NCI-H345 (cell line): Measurements from ENCODE around the gene TTC28.
"Not testable (repeated sequence)": the region's sequence is repeated elsewhere in the genome, so short reads cannot be mapped to it uniquely, and the experiment has no call there.

ENCODE experiments used
- DNase-seq: peaks from one replicate; lab custom pipeline; 2025; lab: John Stamatoyannopoulos, UW

TTC28 gene

GRCh38 chr22:28604966-28605761, 74.5 kb downstream of the TTC28 start:
- DNase-seq = no peak

- DNase-seq = no peak
These were observed 77.7 kb downstream of the TTC28 start for GRCh38 chr22:28601915-28602314.

GRCh38 chr22:28600546-28601143, 79.0 kb downstream of the TTC28 start:
- peak; percentile 54 for DNase-seq

- DNase-seq = no peak
These were observed 79.9 kb downstream of the TTC28 start for GRCh38 chr22:28599693-28600092.

DNA sequence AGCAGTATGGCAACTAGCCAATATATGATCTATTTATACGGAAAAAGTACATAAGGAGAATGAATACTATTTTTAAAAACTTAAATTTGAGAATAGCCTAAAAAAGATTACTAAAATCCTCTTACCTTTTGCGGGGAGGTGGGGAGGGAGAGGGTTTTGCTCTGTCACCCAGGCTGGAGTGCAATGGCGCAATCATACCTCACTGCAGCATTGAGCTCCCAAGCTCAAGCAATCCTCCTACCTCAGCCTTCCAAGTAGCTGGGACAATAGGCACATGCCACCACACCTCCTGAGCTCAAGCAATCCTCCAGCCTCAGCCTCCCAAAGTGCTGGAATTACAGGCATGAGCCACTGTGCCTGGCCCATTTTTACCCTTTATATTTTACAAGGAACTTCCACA, 82.0 kb downstream of the TTC28 start:
- no peak for DNase-seq

GRCh38 chr22:28594797-28595462, 84.7 kb downstream of the TTC28 start:
- peak; percentile 40 for DNase-seq

DNA sequence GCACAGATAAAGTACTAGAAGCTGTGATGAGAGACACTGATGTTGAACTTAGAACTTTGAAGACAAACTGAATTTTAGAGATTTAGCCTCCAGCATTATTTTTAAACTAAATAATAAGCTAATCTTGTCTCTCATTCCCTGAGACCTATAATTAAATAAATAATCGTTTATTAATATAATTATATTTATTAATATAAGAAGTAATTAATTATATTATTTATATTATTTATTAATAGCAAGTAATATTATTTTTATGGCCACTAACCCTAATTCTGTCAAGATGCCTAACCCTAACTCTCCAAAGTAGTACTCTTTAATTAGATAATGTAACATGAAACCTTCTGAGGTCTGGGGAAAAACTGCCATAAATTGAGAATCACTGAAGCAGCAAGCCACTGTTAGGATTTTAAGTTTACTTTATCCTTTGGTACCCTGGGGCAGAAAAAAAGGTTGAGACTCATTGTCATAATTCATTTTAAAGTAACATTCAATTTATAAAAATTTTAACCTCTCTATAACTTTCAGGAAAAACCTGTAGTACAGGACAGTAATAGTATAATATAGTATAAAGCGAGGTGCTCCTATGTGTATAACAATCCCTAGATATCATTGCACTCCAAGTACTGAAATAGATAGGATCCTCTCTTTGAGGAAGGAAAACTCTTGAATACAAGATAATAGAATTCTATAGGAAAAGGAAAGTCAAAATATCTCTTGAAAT, 85.4 kb downstream of the TTC28 start:
- no peak for DNase-seq

DNA sequence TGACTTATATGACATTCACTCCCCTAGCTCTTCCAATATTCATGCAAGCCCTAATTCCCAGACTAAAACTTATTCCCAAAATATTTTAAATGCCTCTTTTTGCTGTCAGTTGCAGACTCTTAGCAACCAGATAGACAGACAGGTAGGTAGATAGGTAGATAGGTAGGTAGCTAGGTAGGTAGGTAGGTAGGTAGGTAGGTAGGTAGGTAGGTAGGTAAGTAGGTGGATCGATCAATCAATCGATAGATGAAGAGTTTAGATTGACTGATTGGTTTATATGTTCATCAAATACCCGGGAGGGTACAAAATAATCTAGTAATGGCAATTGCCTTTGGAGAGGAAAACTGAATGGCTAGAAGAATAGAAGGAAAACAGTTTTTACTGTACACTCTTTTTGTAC, 86.3 kb downstream of the TTC28 start:
- DNase-seq = no peak

- no peak for DNase-seq
These were observed 90.4 kb downstream of the TTC28 start for GRCh38 chr22:28589102-28589750.

DNA sequence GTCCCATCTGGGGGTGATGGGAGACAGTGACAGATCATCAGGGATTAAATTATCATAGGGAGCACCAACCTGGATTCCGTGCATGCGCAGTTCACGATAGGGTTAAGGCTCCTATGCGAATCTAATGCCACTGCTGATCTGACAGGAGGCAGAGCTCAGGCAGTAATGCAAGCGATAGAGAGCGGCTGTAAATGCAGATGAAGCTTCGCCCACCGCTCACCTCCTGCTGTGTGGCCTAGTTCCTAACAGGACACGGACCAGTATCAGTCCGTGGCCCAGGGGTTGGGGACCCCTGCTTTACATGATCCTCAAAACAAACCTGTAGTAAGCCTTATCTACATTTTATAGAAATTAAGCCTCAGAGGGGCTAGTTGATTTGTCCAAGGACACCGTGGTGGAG, 94.3 kb downstream of the TTC28 start:
- no peak for DNase-seq

DNA sequence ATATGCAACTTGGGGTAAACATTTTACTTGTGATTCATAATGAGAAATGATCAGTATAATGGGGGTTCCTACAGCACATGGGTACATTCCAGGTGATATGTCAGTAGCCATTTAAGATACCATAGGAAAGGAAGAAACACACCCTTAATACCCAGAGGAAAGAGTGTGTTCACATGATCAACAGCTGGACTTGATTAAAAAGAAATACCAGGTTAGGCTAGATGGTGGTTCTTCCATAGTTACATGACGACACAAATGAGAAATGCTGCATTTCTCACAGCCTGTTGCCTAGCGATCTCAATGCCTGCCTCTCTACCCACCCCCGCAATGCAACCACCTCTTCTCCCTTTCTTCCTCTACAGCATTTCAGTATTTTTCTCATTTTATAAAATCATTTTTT, 96.8 kb downstream of the TTC28 start:
- DNase-seq = no peak

DNA sequence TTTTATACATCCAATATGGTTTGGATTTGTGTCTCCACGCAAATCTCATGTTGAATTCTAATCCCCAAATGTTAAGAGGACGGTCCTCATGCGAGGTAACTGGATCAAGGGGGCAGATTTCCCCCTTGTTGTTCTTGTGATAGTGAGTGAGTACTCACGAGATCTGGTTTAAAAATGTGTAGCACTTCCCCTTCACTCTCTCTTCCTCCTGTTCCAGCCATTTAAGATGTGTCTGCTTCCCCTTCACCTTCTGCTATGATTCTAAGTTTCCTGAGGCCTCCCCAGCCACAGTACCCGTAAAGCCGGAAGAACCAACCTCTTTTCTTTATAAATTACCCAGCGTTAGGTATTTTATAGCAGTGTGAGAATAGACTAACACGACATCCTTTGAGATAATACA, 98.6 kb downstream of the TTC28 start:
- no peak for DNase-seq

DNA sequence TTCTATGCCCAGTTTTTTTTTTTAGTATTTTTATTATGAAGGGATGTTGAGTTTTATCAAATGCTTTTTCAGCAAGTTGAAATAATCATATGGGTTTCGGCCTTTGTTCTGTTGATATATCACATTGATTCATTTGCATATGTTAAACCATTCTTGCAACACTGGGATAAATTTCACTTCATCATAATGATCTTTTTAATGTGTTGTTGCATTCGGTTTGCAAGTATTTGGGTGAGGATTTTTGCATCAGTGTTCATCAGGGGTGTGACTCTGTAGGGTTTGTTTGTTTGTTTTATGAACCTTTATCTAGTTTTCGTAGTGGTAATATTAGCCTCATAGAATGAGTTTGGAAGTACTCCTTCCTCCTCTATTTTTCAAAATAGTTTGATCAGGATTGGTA, 103.5 kb downstream of the TTC28 start:
- no peak for DNase-seq

DNA sequence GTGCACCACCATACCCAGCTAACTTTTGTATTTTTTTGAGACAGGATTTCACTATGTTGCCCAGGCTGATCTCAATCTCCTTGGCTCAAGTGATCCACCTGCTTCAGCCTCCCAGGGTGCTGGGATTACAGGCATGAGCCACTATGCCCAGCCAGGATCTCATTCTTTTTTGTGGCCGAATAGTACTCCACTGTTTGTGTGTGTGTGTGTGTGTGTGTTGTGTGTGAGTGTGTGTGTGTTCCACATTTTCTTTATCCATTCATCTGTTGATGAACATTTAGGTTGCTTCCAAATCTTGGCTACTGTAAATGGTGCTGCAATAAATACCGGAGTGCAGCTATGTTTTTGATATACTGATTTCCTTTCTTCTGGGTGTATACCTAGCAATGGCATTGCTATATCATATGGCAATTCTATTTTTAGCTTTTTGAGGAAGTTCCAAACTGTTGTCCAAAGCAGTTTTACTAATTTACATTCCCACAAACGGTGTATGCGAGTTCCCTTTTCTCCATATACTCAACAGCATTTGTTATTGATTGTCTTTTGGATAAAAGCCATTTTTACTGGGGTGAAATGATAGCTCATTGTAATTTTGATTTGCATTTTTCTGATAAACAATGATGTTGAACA, 105.4 kb downstream of the TTC28 start:
- DNase-seq = no peak

DNA sequence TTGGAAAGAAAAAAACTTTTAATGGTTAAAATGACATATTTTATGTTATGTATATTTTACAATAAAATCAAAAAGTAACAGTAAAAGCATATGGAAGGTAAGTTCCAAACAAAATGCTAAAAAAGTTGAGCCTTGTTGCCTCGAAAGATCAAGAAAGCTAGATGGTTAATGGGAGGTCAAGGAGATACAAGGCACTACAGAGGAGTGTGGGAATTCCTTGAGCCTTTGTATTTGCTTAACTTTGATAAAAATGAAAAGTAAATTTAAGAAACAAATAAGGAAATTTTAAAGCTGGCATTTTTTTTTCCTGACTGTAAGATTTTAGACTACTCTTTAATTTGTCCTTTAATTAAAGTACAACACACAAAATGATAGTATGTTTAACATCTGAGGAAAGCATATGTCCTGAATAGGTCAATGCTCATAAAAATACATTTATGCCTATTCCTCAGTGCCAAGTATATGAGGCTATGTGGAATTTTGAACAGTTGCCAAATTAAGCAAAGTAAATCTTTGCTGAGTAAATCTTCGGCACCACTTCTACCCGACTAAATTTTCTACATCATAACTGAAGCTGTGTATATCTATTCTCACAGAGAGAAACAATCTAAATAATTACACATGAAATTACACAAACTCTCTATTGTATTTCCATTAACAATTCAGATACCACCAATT, 108.8 kb downstream of the TTC28 start:
- no peak for DNase-seq

GRCh38 chr22:28568974-28569373, 110.7 kb downstream of the TTC28 start:
- not testable (repeated sequence) for DNase-seq

DNA sequence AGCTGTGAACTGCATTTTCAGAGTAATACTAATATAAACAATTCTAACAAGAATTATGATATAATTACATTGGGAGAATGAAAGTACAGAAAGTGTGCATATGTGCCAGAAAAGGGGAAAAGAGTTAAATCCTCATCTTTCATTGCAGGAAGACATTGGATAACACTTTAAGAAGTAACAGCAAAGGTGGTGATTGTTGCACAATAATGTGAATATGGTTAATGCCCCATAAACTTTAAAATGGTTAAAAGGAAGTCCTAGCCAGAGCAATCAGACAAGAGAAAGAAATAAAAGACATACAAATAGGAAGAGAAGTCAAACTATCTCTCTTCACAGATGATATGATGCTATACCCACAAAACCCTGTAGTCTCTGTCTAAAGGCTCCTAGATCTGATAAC, 111.5 kb downstream of the TTC28 start:
- DNase-seq = no peak

GRCh38 chr22:28566920-28567499, 112.6 kb downstream of the TTC28 start:
- DNase-seq = not testable (repeated sequence)

DNA sequence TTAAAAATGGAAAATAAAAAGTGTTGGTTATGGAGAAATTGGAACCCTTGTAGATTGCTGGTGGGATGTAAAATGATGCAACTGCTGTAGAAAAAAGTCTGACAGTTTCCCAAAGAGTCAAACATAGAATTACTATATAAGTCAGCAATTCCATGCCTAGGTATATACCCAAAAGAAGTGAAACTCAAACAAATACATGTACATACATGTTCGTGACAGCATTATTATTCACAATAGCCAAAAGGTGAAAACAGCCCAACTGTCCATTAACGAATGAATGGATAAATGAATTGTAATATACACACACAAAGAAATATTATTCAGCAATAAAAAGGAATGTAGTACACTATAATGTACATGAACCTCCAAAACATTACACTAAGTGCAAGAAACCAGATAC, 116.0 kb downstream of the TTC28 start:
- DNase-seq = no peak

DNA sequence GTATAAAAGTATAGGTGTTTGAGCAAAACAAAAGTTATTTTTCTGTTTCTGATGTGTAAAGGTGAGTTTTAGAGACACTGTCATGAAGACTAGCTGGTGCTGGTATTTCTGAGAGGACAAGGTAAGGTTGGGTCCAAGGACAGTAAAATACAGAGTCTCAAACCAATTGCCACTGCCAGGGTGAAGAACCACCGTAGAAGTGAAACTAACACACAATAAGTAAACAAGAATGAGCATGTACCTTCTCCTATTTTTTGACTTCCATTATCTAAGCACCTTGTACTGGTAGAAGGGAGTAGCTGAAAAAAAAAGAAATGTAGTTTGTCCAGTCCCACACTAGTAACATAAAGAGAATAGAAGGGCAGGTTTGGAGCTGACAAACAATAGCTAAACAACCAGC, 117.3 kb downstream of the TTC28 start:
- no peak for DNase-seq

- DNase-seq = not testable (repeated sequence)
These were observed 118.9 kb downstream of the TTC28 start for GRCh38 chr22:28560743-28561101.
